Hindlimb muscle (tissue), 1 donor: ENCODE results near the gene FOXG1. TPM values are rescaled to one million over a fixed set of nuclear protein-coding genes. Genes with fewer than 3 reads are reported as not detected.

Source experiments
- DNase-seq: peaks from one replicate; pipeline ENCODE4 v3.0.0-alpha.2; 2013
- polyA plus RNA-seq: library from polyadenylated mRNA; unstranded; fragments of 120-200 nt; gene quantifications from one replicate; pipeline ENCODE4 v1.2.1, GENCODE V29; 2013; ENCODE audit not compliant: insufficient read length

FOXG1 gene
- polyA plus RNA-seq, 1 donor = not detected

DNA sequence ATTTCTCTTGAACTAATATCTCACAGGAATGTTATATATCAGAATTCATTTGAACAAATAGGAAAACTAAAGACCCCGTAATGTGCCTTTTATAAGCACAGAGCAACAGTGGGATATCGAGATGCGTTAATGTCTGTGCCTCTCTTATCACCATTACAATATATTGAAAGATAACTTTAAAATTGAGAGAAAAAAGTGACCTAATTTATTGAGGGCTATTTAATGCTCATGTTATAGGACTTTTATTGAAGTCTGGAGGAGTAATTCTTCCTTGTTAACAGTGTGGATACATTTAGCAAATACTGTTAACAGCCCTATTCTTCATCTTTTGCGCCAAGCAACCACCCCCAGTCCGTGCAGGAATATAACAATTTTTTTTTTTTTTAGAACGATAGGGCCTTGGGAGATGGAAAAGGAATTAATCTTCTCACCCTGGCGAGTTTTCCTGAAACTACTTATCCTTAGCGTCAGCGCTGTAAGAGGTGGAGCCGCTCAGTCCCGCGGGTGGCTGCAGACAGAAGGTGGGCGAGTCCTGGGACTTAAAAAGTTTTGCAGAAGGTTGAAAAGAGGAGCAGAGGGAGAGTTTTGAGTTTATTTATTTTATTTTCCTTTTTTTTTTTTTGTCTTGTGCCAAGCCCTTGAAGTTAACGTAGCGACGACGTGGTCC, 11.0 kb downstream of the FOXG1 start:
- DNase-seq = no peak

DNA sequence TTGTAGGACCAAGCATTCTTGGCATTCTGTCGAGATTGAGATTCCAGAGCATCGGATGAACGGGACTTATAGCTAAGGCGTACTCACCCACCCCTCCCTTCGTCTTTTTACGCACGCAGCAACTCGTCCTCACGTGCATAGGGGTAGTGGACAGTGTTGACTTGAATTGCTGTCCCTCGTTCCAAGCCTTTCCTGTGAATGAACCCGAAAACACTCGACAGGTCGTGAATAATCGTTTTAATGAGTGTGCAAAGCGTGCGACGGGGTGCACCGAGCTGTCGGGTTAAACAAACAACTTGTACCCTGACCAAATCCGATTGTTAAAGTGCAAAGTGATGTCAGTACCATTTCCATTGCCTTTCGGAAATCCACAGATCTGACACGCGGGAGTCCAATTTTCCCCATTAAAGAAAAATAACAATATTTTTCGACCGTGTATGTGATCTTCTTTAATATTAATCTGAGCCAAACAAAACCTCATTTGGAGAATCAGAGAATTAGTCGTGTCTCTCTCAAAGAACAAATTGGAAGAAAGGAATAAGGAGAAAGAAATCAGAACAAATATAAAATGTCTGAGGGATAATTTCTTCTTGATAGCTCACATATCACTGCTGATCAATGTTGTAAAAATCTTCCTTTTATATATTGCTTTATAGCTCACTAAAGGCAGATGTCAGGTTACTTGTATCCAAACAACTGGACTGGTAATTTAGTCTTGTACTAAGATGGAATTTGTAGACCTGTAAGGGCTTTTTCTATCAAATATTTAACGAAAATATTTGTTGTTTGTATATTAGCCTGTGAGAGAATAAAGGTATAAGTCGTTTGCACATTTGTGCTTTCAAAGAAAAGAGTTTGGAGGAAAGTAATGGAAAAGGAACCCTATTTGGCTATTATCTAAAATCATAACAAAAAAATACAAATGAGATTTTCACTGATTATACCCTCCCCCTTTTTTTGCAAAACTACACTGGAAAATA, 11.8 kb downstream of the FOXG1 start:
- DNase-seq = no peak

DNA sequence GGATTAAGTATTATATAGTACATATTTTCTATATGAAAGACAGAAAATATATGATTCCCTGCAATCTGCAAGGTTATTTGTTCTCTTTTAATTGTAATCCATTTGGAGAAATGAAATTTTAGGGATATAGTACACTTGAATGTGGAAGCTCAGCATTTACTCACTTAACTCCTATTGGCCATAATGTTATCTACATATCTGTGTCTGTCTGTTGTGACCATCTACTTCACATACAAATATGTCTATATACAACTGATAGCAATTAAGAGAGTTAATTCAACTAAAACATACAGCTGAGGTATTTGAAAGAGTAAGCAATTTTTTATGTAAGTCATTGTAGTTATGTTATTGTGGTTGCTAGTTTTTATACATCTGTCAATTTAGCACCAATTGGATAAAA, 12.9 kb downstream of the FOXG1 start:
- DNase-seq = no peak

DNA sequence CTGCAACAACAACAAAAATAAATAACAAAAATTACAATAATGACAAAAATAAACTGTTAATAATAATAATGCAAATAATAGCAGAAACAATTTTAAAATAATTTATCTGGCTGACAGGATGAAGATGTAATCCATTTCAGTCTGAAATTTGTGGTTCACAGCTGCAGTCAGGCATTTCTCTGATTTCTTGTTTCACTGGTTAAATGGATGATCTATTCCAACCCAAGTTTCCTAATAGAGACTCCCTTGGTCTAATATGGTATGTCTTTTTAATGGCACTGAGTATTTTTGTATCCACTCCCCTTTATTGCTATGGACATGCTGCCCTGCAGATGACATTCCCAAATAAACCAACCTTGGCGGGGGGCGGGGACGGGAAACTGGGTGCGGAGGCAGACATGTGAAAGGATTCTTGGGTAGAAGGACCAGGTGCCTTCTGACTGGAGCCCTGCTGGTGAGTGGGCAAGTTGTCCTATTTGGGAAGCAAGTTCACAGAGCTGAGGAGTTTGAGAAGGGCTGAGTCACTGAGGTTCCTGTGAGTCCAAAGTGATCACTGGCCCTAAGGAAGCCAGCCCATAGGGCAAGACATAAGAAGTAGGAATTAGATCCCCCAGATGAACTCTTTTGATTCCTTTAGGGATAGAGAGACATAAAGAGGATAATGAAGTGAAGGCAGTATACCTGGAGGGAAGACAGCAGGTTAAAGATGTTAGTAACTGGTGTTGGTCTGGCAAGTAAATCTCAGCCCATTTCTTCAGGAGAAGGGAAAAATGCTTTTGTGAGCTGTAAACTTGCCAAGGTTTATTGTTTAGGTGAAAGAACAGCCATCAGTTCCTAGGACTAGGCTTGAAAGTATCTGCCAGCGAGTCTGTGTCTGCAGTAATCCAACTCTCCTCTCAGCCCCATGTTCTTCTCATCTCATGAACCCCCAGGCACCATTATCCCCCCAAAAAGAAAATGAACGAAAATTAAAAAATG, 14.5 kb downstream of the FOXG1 start:
- DNase-seq = no peak

DNA sequence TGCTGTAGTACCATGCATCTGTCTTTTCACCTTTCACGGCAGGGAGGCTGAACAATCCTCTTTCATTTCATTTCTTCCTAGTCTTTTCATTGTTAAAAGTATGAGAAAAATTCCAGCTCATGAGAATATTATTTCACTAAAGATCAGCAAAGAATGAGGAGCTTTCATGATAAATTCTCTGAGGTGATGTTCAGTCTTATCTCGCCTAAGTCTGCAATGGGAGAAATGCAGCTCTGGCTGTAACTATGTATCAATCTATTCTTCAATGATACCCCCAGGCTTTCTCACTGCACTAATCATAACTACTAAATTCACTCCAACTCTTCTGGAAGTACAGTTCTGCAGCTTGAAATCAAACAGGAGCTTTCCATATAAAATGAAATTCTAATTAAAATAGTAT, 15.7 kb downstream of the FOXG1 start:
- no peak for DNase-seq

DNA sequence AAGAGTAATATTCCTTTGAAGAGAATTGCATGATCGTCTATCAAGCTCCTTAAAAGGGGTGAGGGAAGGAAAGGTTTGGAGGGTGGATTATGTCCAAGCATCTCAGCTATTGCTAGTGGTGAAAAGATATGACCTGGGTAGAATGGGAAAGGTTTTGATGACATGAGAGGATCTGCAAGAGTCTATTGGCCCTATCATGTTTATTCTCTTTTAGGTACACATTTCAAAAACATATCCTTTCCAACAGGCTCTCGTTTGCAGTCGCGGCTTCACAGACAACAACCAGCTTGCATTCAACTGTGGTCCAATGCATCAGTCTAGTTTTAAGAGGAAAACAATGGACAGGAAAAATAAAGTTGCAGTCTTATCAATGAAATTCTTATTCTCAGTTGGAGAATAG, 17.1 kb downstream of the FOXG1 start:
- DNase-seq = no peak

DNA sequence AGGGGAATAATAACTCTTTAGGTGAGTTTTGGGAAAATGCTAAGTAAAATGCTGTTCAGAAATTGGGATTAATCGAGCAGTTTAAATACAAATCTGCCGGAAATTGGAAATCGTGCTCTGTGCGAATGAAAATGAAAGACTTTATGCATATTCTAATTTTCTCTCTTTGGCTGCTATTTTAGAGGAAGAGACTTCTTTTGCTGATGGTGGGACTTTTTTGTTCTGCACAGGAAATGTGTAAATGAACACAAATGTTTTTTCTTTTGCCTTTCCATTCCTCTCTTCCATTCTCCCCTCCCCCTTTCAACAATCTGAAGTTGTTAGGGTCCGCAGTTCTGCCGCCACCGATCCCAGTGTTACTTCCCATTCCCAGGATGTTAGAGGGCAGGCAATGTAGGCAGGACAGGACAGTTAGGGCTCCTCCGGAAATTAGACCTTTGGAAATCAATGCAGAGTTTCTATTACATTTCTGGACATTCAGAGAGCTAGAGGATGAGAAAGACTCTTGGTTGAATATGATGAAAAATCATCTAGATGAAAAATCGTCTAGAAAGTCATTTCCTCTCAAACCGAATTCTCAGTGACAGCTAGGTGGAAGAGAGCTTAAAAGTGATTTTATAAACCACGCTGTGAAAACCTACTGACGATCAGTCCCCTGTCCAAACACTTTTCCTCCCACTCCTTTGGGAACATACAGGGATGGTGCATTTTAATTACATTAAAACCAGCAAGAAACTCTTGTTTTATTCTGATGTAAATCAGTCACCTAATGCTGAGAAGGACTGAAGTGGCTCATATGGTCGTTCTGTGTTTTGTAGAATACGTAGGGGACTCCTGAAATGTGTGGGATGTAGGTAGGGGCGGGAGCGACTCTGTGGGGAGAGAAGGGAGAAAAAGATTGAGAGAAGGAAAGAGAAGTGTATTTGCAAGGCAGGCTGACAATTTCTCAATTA, 17.8 kb downstream of the FOXG1 start:
- no peak for DNase-seq

DNA sequence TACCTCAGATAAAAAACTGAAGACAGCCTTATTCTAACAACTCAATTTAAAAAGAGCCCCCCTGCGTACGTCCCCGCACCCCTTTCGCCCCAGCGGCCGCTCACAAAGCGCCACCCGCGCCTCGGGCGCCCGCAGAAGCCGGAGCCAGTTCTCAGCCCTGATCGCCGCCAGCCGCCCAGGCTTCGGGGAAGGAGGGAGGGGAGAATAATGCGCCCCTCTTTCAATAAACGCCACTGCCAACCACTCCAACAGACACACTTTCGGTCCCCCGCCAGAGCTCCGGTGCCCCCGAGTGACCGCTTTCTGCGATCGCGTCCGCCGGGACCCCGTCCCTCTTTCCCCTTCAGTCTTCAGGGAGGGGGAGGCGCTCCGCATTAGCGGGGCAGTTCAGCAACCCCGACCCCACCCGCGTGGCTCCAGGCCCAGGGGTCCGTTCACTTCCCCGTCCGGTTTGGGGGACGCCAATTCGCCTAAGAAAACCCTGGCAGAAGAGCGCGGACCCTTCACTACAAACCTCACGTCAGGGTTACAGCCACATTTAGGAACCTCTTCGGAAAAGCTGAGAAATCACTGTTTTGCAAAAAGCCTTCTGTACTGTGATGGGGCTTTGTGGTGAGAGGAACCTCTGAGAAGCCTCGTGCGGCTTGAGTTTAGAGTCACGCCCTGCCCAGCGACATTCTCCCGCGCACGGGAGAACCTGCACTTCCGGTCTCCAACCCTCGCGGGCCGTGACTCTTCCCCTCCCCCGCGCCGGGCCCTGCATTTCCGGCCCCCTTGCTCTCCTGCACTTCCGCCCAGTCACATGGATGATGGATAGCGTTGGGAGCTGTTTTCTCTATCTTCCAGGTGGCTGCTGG, 18.7 kb downstream of the FOXG1 start:
- no peak for DNase-seq

DNA sequence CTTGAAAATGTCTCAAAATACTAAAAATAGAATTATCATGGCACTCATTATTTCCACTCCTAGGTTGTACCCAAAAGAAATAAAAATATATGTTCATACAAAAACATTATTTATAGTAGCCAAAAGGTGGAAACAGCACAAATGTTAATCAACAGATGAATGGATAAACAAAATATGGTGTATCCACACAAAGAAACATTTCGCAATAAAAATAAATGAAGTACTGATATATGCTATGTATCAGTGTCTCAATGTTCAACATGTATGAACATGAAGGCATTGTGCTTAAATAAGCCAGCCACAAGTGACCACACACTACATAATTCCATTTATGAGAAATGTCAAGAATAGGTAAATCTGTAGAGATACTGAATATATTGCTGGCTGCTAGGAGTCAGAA, 40.9 kb downstream of the FOXG1 start:
- DNase-seq = no peak

DNA sequence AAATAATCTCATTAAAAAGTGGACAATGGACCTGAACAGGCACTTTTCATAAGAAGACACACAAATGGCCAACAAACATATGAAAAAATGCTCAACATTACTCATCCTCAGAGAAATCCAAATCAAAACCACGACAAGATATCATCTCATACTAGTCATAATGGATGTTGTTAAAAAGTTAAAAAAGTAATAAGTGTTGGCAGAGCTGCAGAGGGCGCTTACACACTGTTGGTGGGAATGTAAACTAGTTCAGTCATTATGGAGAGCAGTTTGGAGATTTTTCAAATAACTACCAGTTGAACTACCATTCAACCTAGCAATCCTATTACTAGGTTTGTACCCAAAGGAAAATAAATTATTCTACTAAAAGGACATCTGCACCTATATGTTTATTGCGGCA, 47.2 kb downstream of the FOXG1 start:
- no peak for DNase-seq
